ENCODE data around the gene HSF5. TPM values are rescaled to one million over a fixed set of nuclear protein-coding genes. Genes with fewer than 3 reads are reported as not detected.

Gene HSF5
- total RNA-seq, 2 donors from 2014 or later, result 0.07 TPM; not detected in 1

GRCh38 chr17:58510075-58510474, 21.9 kb upstream of the HSF5 start:
- Histone ChIP-seq H3K4me1 (peaks cover 4% of the 10 kb centered on the region), H3K4me3 (no peak overlapping the region), H3K9ac (ENCODE audit: low read depth in 2 of 2, low read length in 2 of 2) (no peak overlapping the region), H3K9me3 (no peaks in the 10 kb centered on the region), H3K36me3 (peaks cover 36% of the 10 kb centered on the region), H3K27me3 (no peaks in the 10 kb centered on the region), H3K27ac (no peak overlapping the region)
- no peak for DNase-seq
- TF ChIP-seq, protein P1, sequence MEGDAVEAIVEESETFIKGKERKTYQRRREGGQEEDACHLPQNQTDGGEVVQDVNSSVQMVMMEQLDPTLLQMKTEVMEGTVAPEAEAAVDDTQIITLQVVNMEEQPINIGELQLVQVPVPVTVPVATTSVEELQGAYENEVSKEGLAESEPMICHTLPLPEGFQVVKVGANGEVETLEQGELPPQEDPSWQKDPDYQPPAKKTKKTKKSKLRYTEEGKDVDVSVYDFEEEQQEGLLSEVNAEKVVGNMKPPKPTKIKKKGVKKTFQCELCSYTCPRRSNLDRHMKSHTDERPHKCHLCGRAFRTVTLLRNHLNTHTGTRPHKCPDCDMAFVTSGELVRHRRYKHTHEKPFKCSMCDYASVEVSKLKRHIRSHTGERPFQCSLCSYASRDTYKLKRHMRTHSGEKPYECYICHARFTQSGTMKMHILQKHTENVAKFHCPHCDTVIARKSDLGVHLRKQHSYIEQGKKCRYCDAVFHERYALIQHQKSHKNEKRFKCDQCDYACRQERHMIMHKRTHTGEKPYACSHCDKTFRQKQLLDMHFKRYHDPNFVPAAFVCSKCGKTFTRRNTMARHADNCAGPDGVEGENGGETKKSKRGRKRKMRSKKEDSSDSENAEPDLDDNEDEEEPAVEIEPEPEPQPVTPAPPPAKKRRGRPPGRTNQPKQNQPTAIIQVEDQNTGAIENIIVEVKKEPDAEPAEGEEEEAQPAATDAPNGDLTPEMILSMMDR (IDR thresholded peaks at IDR 0.05), result no peak
- intact Hi-C loops (cut with DNase I), result no loop called here

- H3K9ac ChIP-seq (ENCODE audit: low read depth in 2 of 2, low read length in 2 of 2), result no peak overlapping the region
- H3K27ac ChIP-seq, result no peak overlapping the region
- no peak for DNase-seq
- H3K4me1 ChIP-seq, result peaks cover 3% of the 10 kb centered on the region
- H3K4me3 ChIP-seq, result no peak overlapping the region
- intact Hi-C loops (cut with DNase I), result loop anchor here (10.0 kb wide), 1 partner anchor 154 kb away; the partner anchor contains the start of gene SUPT4H1
- H3K9me3 ChIP-seq, result no peaks in the 10 kb centered on the region
- H3K36me3 ChIP-seq, result peaks cover 44% of the 10 kb centered on the region
- TF ChIP-seq, protein P1 (IDR thresholded peaks at IDR 0.05), result no peak
- no peaks in the 10 kb centered on the region for H3K27me3 ChIP-seq
Observed at GRCh38 chr17:58508341-58509067, 20.3 kb upstream of the HSF5 start.

- Histone ChIP-seq H3K27me3 (no peaks in the 10 kb centered on the region), H3K27ac (no peak overlapping the region), H3K4me3 (no peak overlapping the region), H3K4me1 (no peaks in the 10 kb centered on the region), H3K9ac (ENCODE audit: low read depth in 2 of 2, low read length in 2 of 2) (no peak overlapping the region), H3K36me3 (peaks cover 52% of the 10 kb centered on the region), H3K9me3 (no peaks in the 10 kb centered on the region)
- TF ChIP-seq, protein P1 (IDR thresholded peaks at IDR 0.05), result no peak
- intact Hi-C loops (cut with DNase I), result loop anchor here (10.0 kb wide), 1 partner anchor 152 kb away; the partner anchor contains the start of gene SUPT4H1
- no peak for DNase-seq
Observed at GRCh38 chr17:58507123-58507634, 19.0 kb upstream of the HSF5 start.

GRCh38 chr17:58506354-58507080, 18.3 kb upstream of the HSF5 start:
- Histone ChIP-seq H3K36me3 (peaks cover 57% of the 10 kb centered on the region), H3K27ac (no peak overlapping the region), H3K27me3 (no peaks in the 10 kb centered on the region), H3K4me3 (no peak overlapping the region), H3K9me3 (no peaks in the 10 kb centered on the region), H3K4me1 (no peaks in the 10 kb centered on the region), H3K9ac (ENCODE audit: low read depth in 2 of 2, low read length in 2 of 2) (no peak overlapping the region)
- no peak for DNase-seq
- TF ChIP-seq, protein P1 (IDR thresholded peaks at IDR 0.05), result no peak
- intact Hi-C loops (cut with DNase I), result loop anchor here (10.0 kb wide), 1 partner anchor 152 kb away; the partner anchor contains the start of gene SUPT4H1

- Histone ChIP-seq H3K27ac (no peak overlapping the region), H3K4me1 (no peaks in the 10 kb centered on the region), H3K27me3 (no peaks in the 10 kb centered on the region), H3K4me3 (no peak overlapping the region), H3K36me3 (peaks cover 48% of the 10 kb centered on the region), H3K9ac (ENCODE audit: low read depth in 2 of 2, low read length in 2 of 2) (no peak overlapping the region), H3K9me3 (no peaks in the 10 kb centered on the region)
- TF ChIP-seq, protein P1 (IDR thresholded peaks at IDR 0.05), result no peak
- no peak for DNase-seq
- intact Hi-C loops (cut with DNase I), result loop anchor here (10.0 kb wide), 1 partner anchor 150 kb away; the partner anchor contains the start of gene SUPT4H1
Observed at GRCh38 chr17:58504826-58505351, 16.7 kb upstream of the HSF5 start.
